H9 (cell line): ENCODE results near the gene EPHB2. TPM values are rescaled to one million over a fixed set of nuclear protein-coding genes. Genes with fewer than 3 reads are reported as not detected.

Source experiments
- DNase-seq: peaks from one replicate; pipeline ENCODE4 v3.0.0-alpha.2; 2017
- H2AFZ ChIP-seq: one replicate; pipeline ENCODE4 v1.6.1; 2013; ENCODE audit warnings: mild to moderate bottlenecking, low read length, control low read depth, moderate library complexity
- H2AK5ac ChIP-seq: 2 replicates; pipeline ENCODE4 v1.6.1; 2013; ENCODE audit warnings: low read length, control low read depth, mixed read lengths; ENCODE audit not compliant: insufficient read length
- H2BK120ac ChIP-seq: one replicate; pipeline ENCODE4 v1.6.1; 2013; ENCODE audit warnings: low read depth, mild to moderate bottlenecking, low read length, control low read depth, inconsistent platforms; ENCODE audit not compliant: poor library complexity, severe bottlenecking
- H2BK12ac ChIP-seq: 2 replicates; pipeline ENCODE4 v1.6.1; 2013; ENCODE audit warnings: low read length, control low read depth, mixed read lengths, low read depth; ENCODE audit not compliant: insufficient read length
- H2BK15ac ChIP-seq: 2 replicates; pipeline ENCODE4 v1.6.1; 2013; ENCODE audit warnings: low read depth, low read length, control low read depth
- H2BK20ac ChIP-seq: one replicate; pipeline ENCODE4 v1.6.1; 2013; ENCODE audit warnings: low read depth, mild to moderate bottlenecking, low read length, control low read depth, inconsistent platforms; ENCODE audit not compliant: poor library complexity, severe bottlenecking
- H2BK5ac ChIP-seq: 2 replicates; pipeline ENCODE4 v1.6.1; 2013; ENCODE audit warnings: low read length, control low read depth, mixed read lengths; ENCODE audit not compliant: insufficient read length
- H3K14ac ChIP-seq: 2 replicates; pipeline ENCODE4 v1.6.1; 2013; ENCODE audit warnings: low read length, control low read depth; ENCODE audit not compliant: insufficient read depth
- H3K18ac ChIP-seq: 2 replicates; pipeline ENCODE4 v1.6.1; 2013; ENCODE audit warnings: low read depth, mild to moderate bottlenecking, mixed read lengths, low read length, control low read depth; ENCODE audit not compliant: insufficient read length
- H3K23ac ChIP-seq: 2 replicates; pipeline ENCODE4 v1.6.1; 2013; ENCODE audit warnings: low read length, control low read depth, mixed read lengths, low read depth; ENCODE audit not compliant: insufficient read length
- H3K23me2 ChIP-seq: 2 replicates; pipeline ENCODE4 v1.6.1; 2013; ENCODE audit warnings: low read depth, mild to moderate bottlenecking, mixed read lengths, low read length, control low read depth; ENCODE audit not compliant: insufficient read length, poor library complexity, severe bottlenecking
- H3K27ac ChIP-seq: 2 replicates; pipeline ENCODE4 v1.5.1; 2013; ENCODE audit warnings: low read length, control low read depth, mixed read lengths, low read depth; ENCODE audit not compliant: insufficient read length
- H3K27me3 ChIP-seq: 2 replicates; pipeline ENCODE4 v1.6.1; 2013; ENCODE audit warnings: low read length, control low read depth, inconsistent platforms; ENCODE audit not compliant: insufficient read depth
- H3K4ac ChIP-seq: 2 replicates; pipeline ENCODE4 v1.6.1; 2013; ENCODE audit warnings: low read depth, mild to moderate bottlenecking, control low read depth, inconsistent platforms, low read length, moderate library complexity
- H3K4me1 ChIP-seq: 2 replicates; pipeline ENCODE4 v1.6.1; 2013; ENCODE audit warnings: low read length, control low read depth, inconsistent platforms; ENCODE audit not compliant: insufficient read depth
- H3K4me2 ChIP-seq: 2 replicates; pipeline ENCODE4 v1.6.1; 2013; ENCODE audit warnings: low read length, control low read depth, mixed read lengths; ENCODE audit not compliant: insufficient read length, insufficient read depth
- H3K56ac ChIP-seq: 2 replicates; pipeline ENCODE4 v1.6.1; 2013; ENCODE audit warnings: low read depth, mild to moderate bottlenecking, mixed read lengths, low read length, control low read depth; ENCODE audit not compliant: insufficient read length
- H3K79me1 ChIP-seq: 2 replicates; pipeline ENCODE4 v1.6.1; 2013; ENCODE audit warnings: low read depth, mild to moderate bottlenecking, moderate library complexity, low read length, control low read depth, inconsistent platforms; ENCODE audit not compliant: insufficient read depth, poor library complexity, severe bottlenecking
- H3K79me2 ChIP-seq: 2 replicates; pipeline ENCODE4 v1.6.1; 2013; ENCODE audit warnings: low read length, control low read depth, inconsistent platforms; ENCODE audit not compliant: insufficient read depth
- H3K9ac ChIP-seq: 2 replicates; pipeline ENCODE4 v1.6.1; 2013; ENCODE audit warnings: low read length, control low read depth, mixed read lengths; ENCODE audit not compliant: insufficient read length; ENCODE audit errors: extremely low read depth
- H3K9me3 ChIP-seq: one replicate; pipeline ENCODE4 v1.6.1; 2013; ENCODE audit warnings: low read depth, low read length, inconsistent platforms; ENCODE audit not compliant: control insufficient read depth
- H3T11ph ChIP-seq: one replicate; pipeline ENCODE4 v1.6.1; 2013; ENCODE audit warnings: mild to moderate bottlenecking, low read length, control low read depth, inconsistent platforms
- H4K20me1 ChIP-seq: one replicate; pipeline ENCODE4 v1.6.1; 2013; ENCODE audit not compliant: control insufficient read depth, insufficient read length, insufficient read depth
- H4K5ac ChIP-seq: 2 replicates; pipeline ENCODE4 v1.6.1; 2013; ENCODE audit warnings: low read depth, mild to moderate bottlenecking, mixed read lengths, low read length, control low read depth; ENCODE audit not compliant: insufficient read length
- H4K8ac ChIP-seq: replicated peaks from 2 replicates; pipeline ENCODE4 v1.6.1; 2013; ENCODE audit warnings: low read length, control low read depth, mixed read lengths, low read depth; ENCODE audit not compliant: insufficient read length
- H4K91ac ChIP-seq: 2 replicates; pipeline ENCODE4 v1.6.1; 2013; ENCODE audit warnings: low read depth, mild to moderate bottlenecking, moderate library complexity, mixed read lengths, low read length, control low read depth; ENCODE audit not compliant: insufficient read length
- H3K27ac Mint-ChIP-seq, 3 experiments: 2 replicates in 2 of 3; 3 replicates in 1 of 3; pipeline ENCODE4 v1.8.0; 2020 to 2021; ENCODE audit warnings: mixed read lengths in 3 of 3, mild to moderate bottlenecking in 1 of 3, moderate library complexity in 1 of 3
- H3K27me3 Mint-ChIP-seq: 2 replicates; pipeline ENCODE4 v1.8.0; 2021; ENCODE audit warnings: low read depth, mild to moderate bottlenecking, moderate library complexity, mixed read lengths
- H3K36me3 Mint-ChIP-seq, 3 experiments: 2 replicates in 2 of 3; 3 replicates in 1 of 3; pipeline ENCODE4 v1.8.0; 2020 to 2021; ENCODE audit warnings: low read depth in 3 of 3, mixed read lengths in 3 of 3; ENCODE audit not compliant: insufficient read depth in 1 of 3
- H3K4me1 Mint-ChIP-seq, 2 experiments: 2 replicates each; pipeline ENCODE4 v1.8.0; 2020; ENCODE audit warnings: mixed read lengths in 2 of 2
- H3K4me3 Mint-ChIP-seq, 2 experiments: 2 replicates in 1 of 2; 3 replicates in 1 of 2; pipeline ENCODE4 v1.8.0; 2020 to 2021; ENCODE audit warnings: mild to moderate bottlenecking in 2 of 2, mixed read lengths in 2 of 2, moderate library complexity in 1 of 2
- H3K9me3 Mint-ChIP-seq, 2 experiments: 2 replicates in 1 of 2; 3 replicates in 1 of 2; pipeline ENCODE4 v1.8.0; 2020; ENCODE audit warnings: mild to moderate bottlenecking in 2 of 2, mixed read lengths in 2 of 2, moderate library complexity in 1 of 2
- CTCF ChIP-seq: fragments of 200-600 bp; sonication (generic); conservative IDR thresholded peaks from 3 replicates; pipeline ENCODE4 v1.8.0; 2021; ENCODE audit warnings: antibody characterized with exemption, mild to moderate bottlenecking
- WGBS: extraction: QIAGEN DNeasy Blood & Tissue Kit; methylation state at CpG from one replicate; pipeline ENCODE4 v1.1.7; 2013; ENCODE audit warnings: missing lambda C conversion rate, low lambda C conversion rate, mixed read lengths; ENCODE audit not compliant: insufficient read length; ENCODE audit errors: extremely low coverage; 5-methylcytosine and 5-hydroxymethylcytosine counted together
- total RNA-seq: library from RNA; stranded (reverse); gene quantifications from 2 replicates; pipeline ENCODE4 v1.2.1, GENCODE V29; 2021

Gene EPHB2
- total RNA-seq, 1 experiment from 2014 or later: 9.5 TPM

DNA sequence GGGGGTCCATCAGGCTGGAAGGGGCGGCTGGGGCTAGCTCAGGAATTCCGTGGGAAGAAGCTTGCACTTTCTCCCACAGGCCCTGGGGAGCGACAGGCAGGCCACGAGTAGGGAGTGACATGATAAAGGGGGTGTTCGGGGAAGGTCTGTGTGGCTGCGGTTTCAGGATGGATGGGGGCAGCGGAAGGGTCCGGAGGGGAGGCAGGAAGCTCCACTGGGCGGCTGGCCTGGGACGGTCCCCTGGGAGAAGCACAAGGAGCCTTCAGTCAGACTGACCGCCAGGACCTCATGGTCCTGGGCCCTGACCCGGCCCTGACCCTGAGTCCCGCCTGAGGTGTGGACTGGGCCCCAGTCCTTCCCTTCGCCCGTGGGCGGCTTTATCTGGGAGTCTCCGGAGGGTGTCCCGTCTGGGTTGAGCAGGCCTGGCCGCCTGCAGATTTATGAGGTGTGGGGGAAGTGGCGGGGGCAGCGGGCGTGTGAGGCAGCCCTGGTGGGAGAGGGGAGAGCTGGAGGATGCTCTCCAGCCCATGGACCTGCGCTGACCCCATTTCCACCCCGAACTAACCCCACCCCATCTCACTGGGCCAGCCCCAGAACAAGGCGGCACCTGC, 45.6 kb downstream of the EPHB2 start:
- Histone ChIP-seq H3K79me1 (no peaks in the 10 kb centered on the region), H2BK120ac (no peak overlapping the region), H4K20me1 (no peaks in the 10 kb centered on the region), H2AFZ (no peak overlapping the region), H3T11ph (no peak overlapping the region), H3K27me3 (no peaks in the 10 kb centered on the region), H3K23me2 (no peaks in the 10 kb centered on the region), H3K23ac (no peak overlapping the region), H4K5ac (no peak overlapping the region), H4K91ac (no peak overlapping the region), H3K9ac (no peak overlapping the region), H4K8ac (no peak overlapping the region), H2BK15ac (no peak overlapping the region), H2BK12ac (no peak overlapping the region), H3K18ac (no peak overlapping the region), H3K79me2 (no peaks in the 10 kb centered on the region), H2AK5ac (no peak overlapping the region), H3K9me3 (no peaks in the 10 kb centered on the region), H2BK5ac (no peak overlapping the region), H2BK20ac (no peak overlapping the region), H3K4me1 (no peaks in the 10 kb centered on the region), H3K4ac (no peak overlapping the region), H3K56ac (no peak overlapping the region), H3K14ac (no peak overlapping the region), H3K27ac (no peak overlapping the region), H3K4me2 (no peak overlapping the region)
- no CpG with 5 or more reads among the region's 25 CpGs for WGBS
- H3K9me3 Mint-ChIP-seq: no peaks in the 10 kb centered on the region
- H3K27ac Mint-ChIP-seq: peak overlapping the region in 1 of 3 experiments; percentile 52; a peak in 1 of 7 replicates
- no peaks in the 10 kb centered on the region for H3K36me3 Mint-ChIP-seq
- no peak overlapping the region for H3K4me3 Mint-ChIP-seq
- H3K27me3 Mint-ChIP-seq: no peaks in the 10 kb centered on the region
- no peak for DNase-seq
- no peak for TF ChIP-seq CTCF
- peaks cover 0 to 14% of the 10 kb centered on the region in 2 experiments; a peak in 1 of 4 replicates for H3K4me1 Mint-ChIP-seq
